ENCODE data around the gene GRAMD1C.
"Not testable (repeated sequence)": the region's sequence is repeated elsewhere in the genome, so short reads cannot be mapped to it uniquely, and the experiment has no call there.

DNA sequence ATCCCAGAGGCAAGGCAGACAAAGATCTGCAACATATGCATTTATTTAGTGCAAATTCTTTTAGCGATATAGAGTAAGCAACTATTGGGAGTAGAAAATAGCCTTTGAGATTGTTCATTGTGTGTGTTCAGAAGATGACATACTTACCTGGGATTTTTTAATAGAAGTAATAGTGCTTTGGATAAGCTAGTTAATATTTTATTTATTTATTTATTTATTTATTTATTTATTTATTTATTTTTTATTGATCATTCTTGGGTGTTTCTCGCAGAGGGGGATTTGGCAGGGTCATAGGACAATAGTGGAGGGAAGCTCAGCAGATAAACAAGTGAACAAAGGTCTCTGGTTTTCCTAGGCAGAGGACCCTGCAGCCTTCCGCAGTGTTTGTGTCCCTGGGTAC lies 10.5 kb downstream of the GRAMD1C start:
- not testable (repeated sequence) for TF ChIP-seq CTCF (IDR thresholded peaks at IDR 0.05; ENCODE audit: low read length); EZH2 (IDR thresholded peaks at IDR 0.05; ENCODE audit: borderline replicate concordance, low read length)
